ENCODE measurements around the gene CHRNA1. TPM values are rescaled to one million over a fixed set of nuclear protein-coding genes. Genes with fewer than 3 reads are reported as not detected.

The CHRNA1 gene
- not detected for total RNA-seq

GRCh38 chr2:174764280-174765255 lies at the start of gene CHRNA1:
Gene CHRNA1, minus strand, starts transcription at chr2:174764472. Its CDS starts 78 bp downstream, at chr2:174764394.
- ChIA-PET CTCF (interaction anchor here (1.1 kb wide), 1 partner anchor 34 kb away, joined by 3 read pairs; no protein-coding TSS in a partner anchor), POLR2A (no interaction called here)

- ChIA-PET POLR2A (no interaction called here), CTCF (no interaction called here)
Measured at GRCh38 chr2:174812037-174812436, 47.8 kb upstream of the CHRNA1 start.

GRCh38 chr2:174807931-174808330 lies 43.7 kb upstream of the CHRNA1 start:
- ChIA-PET POLR2A (no interaction called here), CTCF (no interaction called here)

- POLR2A ChIA-PET = no interaction called here
Measured at GRCh38 chr2:174805803-174806202, 41.5 kb upstream of the CHRNA1 start.

GRCh38 chr2:174802459-174802858 lies 38.2 kb upstream of the CHRNA1 start:
- ChIA-PET CTCF (no interaction called here), POLR2A (no interaction called here)

More at GRCh38 chr2:174805803-174806202, 41.5 kb upstream of the CHRNA1 start:
- CTCF ChIA-PET = no interaction called here

GRCh38 chr2:174800436-174801205 lies 36.3 kb upstream of the CHRNA1 start:
- POLR2A ChIA-PET = no interaction called here

GRCh38 chr2:174798801-174799200 lies 34.5 kb upstream of the CHRNA1 start:
- POLR2A ChIA-PET = no interaction called here
- CTCF ChIA-PET = no interaction called here

More at GRCh38 chr2:174800436-174801205, 36.3 kb upstream of the CHRNA1 start:
- CTCF ChIA-PET = interaction anchor here (1.0 kb wide), 1 partner anchor 30 kb away, joined by 4 read pairs; no protein-coding TSS in a partner anchor

GRCh38 chr2:174797781-174798276 lies 33.6 kb upstream of the CHRNA1 start:
- CTCF ChIA-PET = interaction anchor here (1.7 kb wide), 1 partner anchor 100 kb away, joined by 7 read pairs; no protein-coding TSS in a partner anchor
- POLR2A ChIA-PET = no interaction called here

GRCh38 chr2:174796319-174796771 lies 32.1 kb upstream of the CHRNA1 start:
- ChIA-PET CTCF (interaction anchor here (1.1 to 1.7 kb wide), 4 partner anchors 15 to 99 kb away, joined by 3 to 7 read pairs (median 4); no protein-coding TSS in a partner anchor), POLR2A (interaction anchor here (0.6 kb wide), 1 partner anchor 176 kb away, joined by 3 read pairs; no protein-coding TSS in a partner anchor)

- ChIA-PET POLR2A (interaction anchor here (0.7 kb wide), 1 partner anchor 40 kb away, joined by 4 read pairs; no protein-coding TSS in a partner anchor), CTCF (interaction anchor here (1.1 to 1.7 kb wide), 4 partner anchors 19 to 46 kb away, joined by 3 to 4 read pairs (median 4); no protein-coding TSS in a partner anchor)
Measured at GRCh38 chr2:174794851-174795374, 30.6 kb upstream of the CHRNA1 start.

- ChIA-PET POLR2A (no interaction called here), CTCF (no interaction called here)
Measured at GRCh38 chr2:174792309-174793025, 28.2 kb upstream of the CHRNA1 start.

GRCh38 chr2:174791746-174792280 lies 27.5 kb upstream of the CHRNA1 start:
- ChIA-PET POLR2A (no interaction called here), CTCF (no interaction called here)

GRCh38 chr2:174791020-174791419 lies 26.7 kb upstream of the CHRNA1 start:
- POLR2A ChIA-PET = no interaction called here

GRCh38 chr2:174789001-174789400 lies 24.7 kb upstream of the CHRNA1 start:
- CTCF ChIA-PET = no interaction called here
- POLR2A ChIA-PET = no interaction called here

More at GRCh38 chr2:174791020-174791419, 26.7 kb upstream of the CHRNA1 start:
- CTCF ChIA-PET = no interaction called here

- ChIA-PET POLR2A (no interaction called here), CTCF (no interaction called here)
Measured at GRCh38 chr2:174788291-174788929, 24.1 kb upstream of the CHRNA1 start.

- ChIA-PET CTCF (interaction anchor here (0.9 to 1.1 kb wide), 2 partner anchors 15 to 91 kb away, joined by 3 read pairs; no protein-coding TSS in a partner anchor), POLR2A (no interaction called here)
Measured at GRCh38 chr2:174787487-174788205, 23.4 kb upstream of the CHRNA1 start.

GRCh38 chr2:174786066-174786725 lies 21.9 kb upstream of the CHRNA1 start:
- POLR2A ChIA-PET = no interaction called here
- CTCF ChIA-PET = interaction anchor here (1.1 kb wide), 1 partner anchor 89 kb away, joined by 3 read pairs; no protein-coding TSS in a partner anchor

Data from activated CD8-positive, alpha-beta memory T cell treated with anti-CD3 and anti-CD28 coated beads for 36 hours (primary cell).